ENCODE results near the gene SERINC2. TPM values are rescaled to one million over a fixed set of nuclear protein-coding genes. Genes with fewer than 3 reads are reported as not detected.

The SERINC2 gene
- total and polyA plus RNA-seq, 9 of the 15 experiments (the other 6 are each of a cell fraction or from before 2014, with no cell fraction given): 0.07 to 1.2 (median 0.70) TPM; not detected in 2

- H3K79me2 ChIP-seq (ENCODE audit: control insufficient read depth, insufficient read depth, low read length): no peaks in the 10 kb centered on the region
- H3K4me2 ChIP-seq (ENCODE audit: insufficient read depth, low read length): no peak overlapping the region
- WGBS (ENCODE audit: insufficient coverage, low coverage, missing lambda C conversion rate): 2% methylated on average over 3 of the region's 3 CpGs
- no peak overlapping the region for H3K9ac ChIP-seq (ENCODE audit: insufficient read depth in 1 of 2, low read depth in 2 of 2, low read length in 2 of 2)
- ATAC-seq: no peak
- in situ Hi-C loops (cut with MboI): no loop called here
- H3K9me3 ChIP-seq (replicated peaks; ENCODE audit: control insufficient read depth, insufficient read depth, low read depth, low read length): no peaks in the 10 kb centered on the region
- FAIRE-seq: no peak
- H3K27me3 ChIP-seq (ENCODE audit: control insufficient read depth in 2 of 2, insufficient read depth in 2 of 2, low read length in 2 of 2): peaks cover under 1 to 6% of the 10 kb centered on the region in 2 experiments; a peak in 1 of 5 replicates
- no TSS peak for BruUV-seq (replicated peaks)
- H3K36me3 ChIP-seq (ENCODE audit: control insufficient read depth, insufficient read depth, low read length): no peaks in the 10 kb centered on the region
- no peak overlapping the region for H2AFZ ChIP-seq (ENCODE audit: low read depth, low read length)
- peaks cover 8 to 16% of the 10 kb centered on the region in 2 experiments for H3K4me1 ChIP-seq (replicated peaks in 1 of 2; ENCODE audit: control insufficient read depth in 2 of 2, insufficient read depth in 2 of 2, low read length in 2 of 2)
- no peak for DNase-seq (ENCODE audit: extremely low read depth in 1 of 4, low spot score in 3 of 4)
- POLR2A ChIA-PET: no interaction called here
- no peak overlapping the region for H3K27ac ChIP-seq (ENCODE audit: extremely low read depth, low read depth, low read length)
- CTCF ChIA-PET (ENCODE audit: low intra/inter-chr PET ratio): no interaction called here
- no peak overlapping the region for H3K4me3 ChIP-seq
- no peaks in the 10 kb centered on the region for H3K9me1 ChIP-seq (ENCODE audit: control insufficient read depth, insufficient read depth, low read length)
- intact Hi-C loops (cut with micrococcal nuclease): no loop called here
- no peaks in the 10 kb centered on the region for H4K20me1 ChIP-seq (replicated peaks; ENCODE audit: control insufficient read depth, insufficient read depth, low read length)
- TF ChIP-seq E4F1 (CRISPR knock-in tag; IDR thresholded peaks at IDR 0.05; ENCODE audit: borderline replicate concordance): no peak
- TF ChIP-seq ZNF696 (CRISPR knock-in tag; conservative IDR thresholded peaks at IDR 0.05): no peak
- TF ChIP-seq MEIS2 (IDR thresholded peaks at IDR 0.05; ENCODE audit: partially characterized antibody): no peak
- TF ChIP-seq E2F8 (IDR thresholded peaks at IDR 0.05; ENCODE audit: low read depth, partially characterized antibody): no peak
- TF ChIP-seq CLOCK (CRISPR knock-in tag; IDR thresholded peaks at IDR 0.05; ENCODE audit: borderline replicate concordance): no peak
- no peak for TF ChIP-seq SETDB1 (IDR thresholded peaks at IDR 0.05; ENCODE audit: low read length)
- no peak for TF ChIP-seq JUN (IDR thresholded peaks at IDR 0.05; ENCODE audit: borderline replicate concordance, low read depth, low read length)
- TF ChIP-seq JUN (CRISPR knock-in tag; IDR thresholded peaks at IDR 0.05; ENCODE audit: borderline replicate concordance): no peak
- no peak for TF ChIP-seq HNRNPL (IDR thresholded peaks at IDR 0.05; ENCODE audit: low read depth, low read length)
- no peak for TF ChIP-seq ZNF134 (CRISPR knock-in tag; conservative IDR thresholded peaks at IDR 0.05)
- no peak for TF ChIP-seq TSC22D4 (tag; IDR thresholded peaks at IDR 0.05)
- no peak for TF ChIP-seq ZBTB26 (CRISPR knock-in tag; IDR thresholded peaks at IDR 0.05)
- no peak for TF ChIP-seq USF1 (CRISPR knock-in tag; IDR thresholded peaks at IDR 0.05)
Measured at GRCh38 chr1:31377364-31377863, 35.6 kb upstream of the SERINC2 start.

Data from K562 (cell line).